GM19023 (cell line): ENCODE results near the gene ENTR1.

Experiments used
- ATAC-seq: cut with Tn5 transposase; IDR thresholded peaks from one replicate; pipeline ENCODE4 v1.9.1; 2021; ENCODE audit warnings: mild to moderate bottlenecking, moderate library complexity; ENCODE audit not compliant: unreplicated experiment

Gene ENTR1

DNA sequence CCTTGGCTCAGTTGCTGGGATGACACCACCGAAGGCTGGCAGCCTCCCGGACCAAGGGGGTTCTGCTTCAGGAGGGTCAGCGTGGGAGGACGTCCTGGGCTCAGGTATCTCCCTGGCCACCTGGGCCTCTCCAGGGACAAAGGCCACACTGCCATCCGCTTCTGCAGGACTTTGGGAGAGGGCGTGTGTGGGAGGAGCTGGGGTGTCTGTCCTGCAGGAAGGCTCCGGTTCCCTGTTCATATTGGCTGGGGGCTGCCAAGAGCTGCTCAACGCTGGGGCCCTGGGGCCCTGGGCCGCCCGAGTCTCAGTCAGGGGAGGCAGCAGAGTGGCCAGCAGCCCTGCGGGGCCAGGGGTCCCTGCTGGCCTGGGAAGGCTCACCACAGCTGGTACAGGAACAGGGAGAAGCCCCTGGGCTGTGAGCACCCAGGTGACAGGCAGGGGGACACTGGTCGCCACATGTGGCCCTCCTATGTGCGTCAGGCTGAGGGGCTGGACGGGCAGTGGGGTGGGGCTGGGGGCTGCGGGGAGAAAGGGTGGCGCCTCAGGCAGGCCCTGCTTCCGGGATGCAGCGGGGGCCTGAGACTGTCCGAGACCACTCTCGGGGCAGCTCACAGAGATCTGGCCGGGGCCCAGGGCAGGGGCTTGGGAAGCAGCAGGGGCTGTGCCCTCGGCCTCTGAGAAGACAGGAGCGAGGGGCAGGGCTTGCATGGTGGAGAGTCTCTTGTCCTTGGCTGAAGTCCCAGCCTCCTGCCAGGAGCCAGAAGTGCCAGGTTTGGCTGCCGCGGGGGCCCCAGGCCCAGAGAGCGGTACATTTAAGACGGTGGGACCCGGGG, 32.0 kb downstream of the ENTR1 start:
- no peak for ATAC-seq

DNA sequence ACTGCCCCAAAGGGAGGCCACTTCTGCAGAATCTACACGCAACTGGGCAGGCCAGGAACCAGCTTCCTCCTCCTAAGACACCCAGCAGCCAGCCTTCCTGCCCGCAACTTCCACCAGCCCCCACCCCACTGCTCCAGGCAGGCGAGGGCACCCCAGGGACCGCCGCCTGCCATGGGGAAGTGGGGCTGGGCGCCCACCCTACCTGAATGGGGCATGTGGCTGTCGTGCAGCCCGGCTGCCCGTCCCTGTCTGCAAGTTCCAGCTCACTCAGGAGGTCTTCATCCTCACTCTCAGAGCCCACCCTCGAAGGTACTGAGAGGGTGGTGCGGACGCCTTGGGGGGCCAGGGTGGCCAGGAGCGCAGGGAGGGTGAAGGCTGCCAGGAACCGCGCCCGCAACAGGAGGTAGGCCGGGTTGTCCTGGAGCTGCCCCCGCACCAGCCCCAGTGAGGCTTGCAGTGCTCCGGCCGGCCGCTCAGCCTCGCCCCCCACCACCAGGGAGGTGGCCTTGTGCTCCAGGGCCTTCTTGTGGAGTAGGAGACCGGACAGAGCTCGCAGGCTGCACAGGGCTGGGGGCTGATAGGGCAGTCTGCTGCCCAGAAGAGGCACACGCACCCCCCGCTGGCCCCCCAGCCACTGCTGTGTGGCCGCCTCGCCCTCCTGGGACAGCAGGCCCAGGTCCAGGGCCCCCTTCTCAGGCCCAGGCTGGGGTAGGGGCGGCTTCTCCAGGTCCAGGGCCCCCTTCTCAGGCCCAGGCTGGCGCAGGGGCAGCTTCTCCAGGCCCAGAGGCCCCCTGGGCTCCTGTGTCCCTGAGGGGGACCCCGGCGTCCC, 32.9 kb downstream of the ENTR1 start:
- ATAC-seq: no peak

DNA sequence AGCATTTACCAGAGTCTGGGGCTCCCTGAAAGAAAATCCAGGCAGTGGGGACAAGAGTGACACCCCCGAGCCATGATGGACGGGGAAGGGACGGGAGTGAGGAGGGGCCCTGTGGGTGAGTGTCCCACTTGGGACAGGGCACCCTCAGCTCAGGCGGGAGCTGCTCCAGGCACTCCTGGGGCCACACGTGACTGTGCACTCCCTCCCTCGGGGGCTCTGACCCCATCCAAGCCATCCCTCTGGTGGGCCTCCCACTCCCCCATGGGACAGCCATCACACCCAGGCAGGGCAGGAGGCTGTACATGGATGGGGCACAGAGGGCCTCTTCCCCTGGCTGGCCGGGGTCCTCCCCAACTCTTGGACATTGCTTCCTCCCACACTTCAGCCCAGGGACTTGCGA, 34.0 kb downstream of the ENTR1 start:
- ATAC-seq: no peak

DNA sequence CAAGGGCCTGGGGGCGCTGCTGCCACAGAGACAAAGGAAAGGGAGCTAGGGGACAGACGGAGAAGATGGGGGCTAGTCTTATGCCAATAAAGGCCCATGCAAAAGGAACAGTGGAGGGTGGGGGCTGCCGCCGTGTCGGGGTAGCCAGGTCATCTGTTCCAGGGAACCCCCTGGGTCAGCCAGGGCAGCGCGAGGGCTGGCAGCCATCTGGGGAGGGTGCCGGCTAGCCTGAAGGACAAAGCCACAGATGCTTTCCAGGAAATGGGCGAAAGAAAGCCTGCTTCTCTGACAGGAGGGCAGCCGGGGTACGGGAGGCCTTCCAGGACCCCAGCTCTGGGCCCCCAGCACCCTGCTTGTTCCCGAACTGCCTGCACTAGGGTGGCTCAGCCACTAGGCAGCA, 35.3 kb downstream of the ENTR1 start:
- ATAC-seq: no peak

DNA sequence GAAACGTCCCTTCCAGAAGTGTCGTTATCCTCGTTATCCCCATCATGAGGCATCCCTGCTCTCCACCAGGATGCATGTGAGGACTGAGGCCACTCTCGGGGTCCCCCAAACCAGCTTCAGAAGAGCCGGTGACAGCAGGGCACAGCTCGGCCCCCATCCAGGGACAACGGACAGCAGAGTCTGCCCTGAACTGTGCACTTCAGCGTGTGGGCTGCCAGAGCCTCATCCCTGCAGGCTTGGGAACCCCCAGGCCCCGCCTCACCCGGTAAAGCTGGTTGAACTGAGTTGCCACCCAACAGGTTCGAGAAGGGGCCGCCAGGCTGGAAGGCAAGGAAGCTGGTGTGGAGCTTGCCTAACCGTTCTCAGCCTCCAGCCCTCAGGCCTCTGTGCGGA, 36.2 kb downstream of the ENTR1 start:
- ATAC-seq: no peak

DNA sequence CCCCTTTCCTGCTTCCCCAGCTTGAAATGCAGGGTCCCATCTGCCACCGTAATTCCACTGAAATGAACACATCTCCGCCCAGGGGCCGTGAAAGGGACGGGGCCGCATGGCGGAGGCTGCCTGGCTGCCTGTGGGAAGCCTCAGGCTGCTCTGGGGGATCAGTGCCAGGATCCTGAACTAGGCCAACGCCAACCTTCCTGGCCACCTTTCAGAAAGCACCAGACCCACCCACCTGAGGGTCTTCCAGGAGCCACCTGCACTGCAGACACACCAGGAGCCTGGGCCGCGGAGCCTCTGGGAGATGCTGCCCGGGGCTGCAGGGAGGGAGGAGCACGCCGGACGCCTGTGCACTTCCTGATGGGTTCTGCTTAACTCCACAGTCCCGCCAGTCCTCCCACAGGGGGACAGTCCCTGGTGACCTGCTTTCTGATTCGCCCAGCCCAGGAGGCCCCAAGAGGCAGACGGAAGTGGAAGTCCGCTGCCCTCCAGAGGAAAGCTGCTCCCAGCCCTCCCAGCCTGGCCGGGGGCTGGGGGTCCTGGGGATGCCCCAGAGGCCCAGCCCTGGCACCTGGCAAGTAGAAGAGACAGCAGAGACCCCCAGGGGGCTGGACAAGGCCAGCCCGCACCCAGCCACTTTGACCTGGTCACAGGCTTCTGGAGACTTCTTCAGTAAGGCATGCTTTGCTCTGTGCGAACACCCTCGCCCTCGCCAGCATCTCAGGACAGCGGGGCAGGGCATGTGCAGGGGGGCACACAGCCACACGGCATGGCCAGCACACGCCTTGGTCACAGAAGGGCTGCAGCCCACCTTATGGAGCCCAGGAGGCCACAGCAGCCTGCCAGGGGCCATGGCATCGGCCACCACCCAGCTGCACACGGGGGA, 36.9 kb downstream of the ENTR1 start, which contains the start of gene CARD9:
Gene CARD9 (minus strand): TSS at position 370 of the 883 bp plus-strand sequence. CDS start 1,591 bp downstream, outside the sequence.
- ATAC-seq: no peak

DNA sequence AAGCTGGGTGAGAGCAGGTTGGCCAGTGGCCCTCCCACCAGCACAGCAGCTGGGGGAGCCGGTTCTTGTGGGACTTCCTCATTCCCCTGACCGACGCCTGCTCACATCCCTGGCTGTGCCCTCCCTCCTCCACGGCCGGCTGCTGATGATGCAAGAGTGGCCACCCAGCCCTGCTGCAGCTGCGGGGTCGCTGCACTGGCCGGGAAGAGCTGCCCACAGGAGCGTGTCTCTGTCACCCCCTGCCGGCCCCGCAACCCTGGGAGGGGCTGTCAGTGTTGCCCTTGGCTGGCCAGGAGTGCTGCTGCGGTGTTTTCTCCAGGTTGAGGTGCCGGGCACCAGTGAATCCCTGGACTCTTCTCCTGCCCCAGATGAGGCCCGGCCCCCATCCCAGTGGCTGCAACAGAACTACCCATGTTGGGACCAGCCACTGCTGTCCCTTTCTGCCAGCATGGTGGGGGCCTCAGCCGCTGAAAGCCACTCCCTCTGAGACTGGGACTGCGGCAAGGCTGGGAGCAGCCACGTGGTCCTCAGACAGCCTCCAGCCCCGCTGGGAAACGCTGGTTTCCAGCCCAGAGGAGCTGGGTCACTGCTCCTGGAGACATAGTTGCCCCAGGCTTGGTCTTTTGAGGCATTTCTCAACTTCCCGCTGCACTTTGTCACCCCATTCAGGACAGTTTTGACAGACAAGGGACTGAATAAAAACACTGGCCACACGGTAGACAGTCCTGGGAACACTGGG, 37.7 kb downstream of the ENTR1 start:
- ATAC-seq: no peak

DNA sequence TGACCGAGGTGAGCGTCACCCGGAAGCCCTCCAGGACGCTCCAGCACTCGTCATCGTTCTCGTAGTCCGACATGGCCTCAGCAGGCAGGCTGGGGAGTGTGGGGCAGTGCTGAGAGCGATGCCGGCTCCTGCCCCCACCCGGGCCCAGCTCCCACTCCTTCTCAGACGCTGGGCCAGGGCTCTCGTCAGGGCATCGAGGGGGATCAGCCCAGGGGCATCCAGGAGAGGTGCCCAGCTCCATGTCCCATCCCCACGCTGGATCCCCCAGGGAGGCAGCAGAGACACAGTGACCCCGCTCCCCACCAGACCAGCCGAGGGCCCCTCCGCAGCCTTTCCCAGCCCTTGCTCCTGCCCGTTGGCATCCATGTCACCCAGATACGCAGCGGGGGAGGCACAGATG, 38.4 kb downstream of the ENTR1 start:
- ATAC-seq: no peak

DNA sequence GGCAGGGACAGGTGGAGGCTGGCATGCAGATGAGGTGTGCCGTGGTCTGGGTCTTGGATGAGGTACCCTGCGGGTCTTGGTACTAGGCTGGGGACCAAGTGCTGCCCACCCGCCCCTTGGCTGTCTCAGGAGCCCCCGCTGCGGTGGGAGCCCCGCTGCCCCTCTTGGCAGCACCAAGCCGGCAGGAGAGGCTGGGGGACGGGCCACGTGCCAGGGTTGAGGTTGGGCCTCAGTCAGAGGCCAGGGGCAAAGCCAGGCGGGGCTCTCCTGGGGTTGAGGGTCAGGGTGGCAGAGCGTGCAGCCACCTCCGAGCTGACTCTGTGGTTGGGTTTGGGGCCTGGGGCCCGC, 38.9 kb downstream of the ENTR1 start:
- ATAC-seq: no peak

DNA sequence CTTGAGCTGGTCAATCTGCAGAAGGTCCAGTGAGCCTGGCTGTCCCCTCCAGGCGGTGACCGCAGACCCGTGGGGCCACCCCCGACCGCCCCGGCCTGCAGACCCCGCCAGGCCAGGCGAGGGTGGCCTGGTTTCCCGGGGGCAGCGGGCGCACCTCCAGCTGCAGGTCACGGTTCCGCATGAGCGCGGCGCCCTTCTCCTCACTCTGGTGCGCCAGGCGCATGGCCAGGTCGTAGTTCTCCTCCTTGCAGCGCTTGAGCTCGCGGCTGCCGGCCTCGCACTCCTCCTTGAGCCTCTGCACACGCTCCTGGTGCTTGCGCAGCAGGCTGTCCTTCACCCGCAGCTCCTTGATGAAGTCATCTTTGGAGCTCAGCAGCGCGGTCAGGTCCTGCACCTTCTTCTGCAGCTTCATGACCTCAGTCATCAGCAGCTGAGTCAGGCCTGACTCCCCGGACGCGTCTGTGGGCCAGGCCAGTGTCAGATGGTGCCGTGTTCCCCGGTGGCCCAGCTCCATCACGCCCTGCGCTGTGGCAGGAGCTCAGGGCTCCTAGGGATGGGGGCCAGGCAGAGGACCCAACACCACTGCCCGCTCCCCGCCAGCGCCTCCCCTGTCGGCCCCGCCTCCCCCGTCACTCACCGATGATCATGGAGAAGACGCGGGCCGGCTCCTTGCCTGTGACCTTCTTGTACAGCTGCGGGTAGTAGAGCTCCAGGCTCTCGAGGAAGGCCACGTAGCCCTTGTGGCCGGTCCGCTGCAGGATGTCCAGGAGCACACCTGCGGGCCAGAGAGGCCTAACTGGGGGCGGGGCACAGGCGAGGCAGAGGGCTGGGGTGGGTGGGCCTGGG, 39.5 kb downstream of the ENTR1 start:
- ATAC-seq: no peak

DNA sequence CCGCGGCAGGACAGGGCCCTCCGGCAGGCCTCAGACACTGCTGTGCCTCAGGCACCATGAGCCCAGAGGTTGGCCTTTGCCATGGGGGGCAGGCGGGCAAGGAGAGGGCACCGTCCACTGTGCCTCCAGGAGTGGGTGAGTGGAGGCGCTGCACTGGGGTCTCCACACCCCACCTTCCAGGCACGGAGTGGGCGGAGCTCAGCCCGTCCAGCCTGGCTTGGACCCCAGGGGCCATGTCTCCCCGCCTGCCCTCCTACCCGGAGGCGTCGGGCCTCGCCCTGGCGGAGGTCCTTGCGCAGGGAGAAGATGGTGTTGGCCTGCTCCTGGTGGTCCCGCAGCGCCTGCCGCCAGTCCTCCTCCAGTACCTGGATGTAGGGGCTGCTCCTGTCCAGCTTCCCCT, 40.4 kb downstream of the ENTR1 start:
- no peak for ATAC-seq

DNA sequence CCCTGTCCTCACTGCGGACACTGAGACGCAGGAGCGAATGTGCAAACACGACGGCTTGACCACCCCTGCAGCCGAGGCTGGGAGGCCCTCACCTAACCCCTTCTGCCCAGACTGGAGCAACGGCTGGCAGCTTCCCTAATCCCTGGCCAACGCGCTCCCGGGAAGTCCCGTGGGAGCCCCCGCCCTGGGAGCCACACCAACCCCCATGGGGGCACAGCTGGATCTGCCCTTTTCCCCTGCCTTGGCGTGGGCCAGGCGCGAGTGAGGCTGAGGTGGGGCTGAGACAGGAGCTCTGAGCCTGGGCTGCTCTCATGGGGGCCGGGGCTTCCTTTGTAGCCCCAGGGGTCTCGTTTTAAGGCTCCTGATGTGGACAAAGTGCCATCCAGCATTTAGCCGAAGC, 42.2 kb downstream of the ENTR1 start:
- ATAC-seq: no peak

DNA sequence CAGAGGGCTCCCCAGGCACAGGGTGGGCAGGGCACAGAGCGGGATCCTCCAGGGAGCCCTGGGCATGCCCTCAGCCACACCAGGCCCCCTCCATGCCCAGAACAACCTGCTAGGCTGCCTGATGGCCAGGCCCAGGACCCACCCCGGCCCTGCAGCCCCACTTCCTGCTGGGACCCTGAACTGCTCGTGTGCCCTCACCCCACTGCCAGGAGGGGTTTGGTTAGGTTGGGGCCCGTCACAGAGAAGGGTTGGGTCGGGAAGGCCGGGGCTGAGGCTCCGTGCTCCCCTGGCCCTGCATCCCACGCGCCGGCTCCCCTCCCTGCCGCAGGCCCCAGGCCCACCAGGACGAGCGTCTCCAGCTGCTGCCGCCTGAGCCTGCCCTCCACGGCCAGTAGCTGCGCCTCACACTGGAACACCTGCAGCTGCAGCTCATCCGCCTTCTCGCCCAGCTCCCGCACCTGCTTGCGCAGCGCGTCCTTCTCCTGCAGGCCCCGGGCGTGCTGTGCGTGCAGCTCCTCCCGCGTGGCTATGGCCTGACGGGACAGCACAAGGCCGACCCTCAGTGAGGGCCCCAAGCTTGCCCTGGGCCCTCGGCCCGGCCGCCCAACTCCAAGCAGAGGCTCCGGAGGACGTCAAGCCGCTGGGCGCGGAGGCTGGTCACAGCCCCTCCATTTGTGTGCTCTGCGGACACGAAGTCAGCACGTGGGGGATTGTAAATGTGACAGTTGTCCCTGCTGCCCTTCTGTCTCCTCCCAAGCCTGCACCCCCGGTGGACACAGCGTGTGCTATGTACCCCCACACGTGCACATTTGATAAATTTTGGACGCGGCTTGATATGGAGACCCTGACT, 42.9 kb downstream of the ENTR1 start:
- ATAC-seq: no peak

DNA sequence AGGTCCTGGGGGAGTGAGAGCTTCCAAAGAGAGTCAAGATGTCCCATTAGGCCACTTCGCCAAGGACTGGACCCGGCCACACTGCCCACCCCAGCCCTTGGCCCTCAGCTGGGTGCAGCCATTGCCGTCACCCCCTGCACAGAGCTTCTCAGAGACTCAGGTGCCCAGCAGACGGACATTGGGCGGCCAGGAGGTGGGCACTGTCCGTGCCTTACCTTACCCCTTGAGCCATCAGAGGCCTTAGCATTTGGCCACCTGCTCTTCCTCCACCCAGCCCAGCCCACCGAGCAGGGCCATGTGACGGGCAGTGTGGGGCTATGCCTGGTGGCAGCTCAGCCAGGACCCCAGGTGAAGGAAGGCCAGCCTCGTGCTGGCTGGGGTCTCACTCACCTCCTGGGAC, 43.6 kb downstream of the ENTR1 start:
- no peak for ATAC-seq

DNA sequence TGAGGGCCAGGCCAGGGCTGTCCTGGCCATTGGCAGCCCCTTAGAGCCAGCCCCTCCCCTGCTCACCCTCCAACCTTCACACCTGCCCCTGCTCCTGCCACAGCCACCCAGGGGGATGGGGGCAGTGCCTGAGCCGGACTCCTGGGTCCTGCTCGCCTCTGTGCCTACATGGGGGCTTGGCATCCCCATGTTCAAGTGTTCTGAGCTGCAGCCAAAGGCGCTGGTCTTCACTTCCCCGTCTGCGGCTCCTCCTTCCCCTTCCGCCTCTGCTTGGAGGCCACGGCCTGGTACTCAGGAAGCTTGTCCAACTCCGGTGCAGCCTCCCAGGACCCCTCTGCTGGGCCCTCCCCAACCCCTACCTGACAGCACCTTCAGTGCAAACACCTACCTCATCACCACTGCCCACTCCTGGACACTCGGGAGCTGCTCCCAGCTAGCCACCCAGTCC, 44.6 kb downstream of the ENTR1 start:
- no peak for ATAC-seq

DNA sequence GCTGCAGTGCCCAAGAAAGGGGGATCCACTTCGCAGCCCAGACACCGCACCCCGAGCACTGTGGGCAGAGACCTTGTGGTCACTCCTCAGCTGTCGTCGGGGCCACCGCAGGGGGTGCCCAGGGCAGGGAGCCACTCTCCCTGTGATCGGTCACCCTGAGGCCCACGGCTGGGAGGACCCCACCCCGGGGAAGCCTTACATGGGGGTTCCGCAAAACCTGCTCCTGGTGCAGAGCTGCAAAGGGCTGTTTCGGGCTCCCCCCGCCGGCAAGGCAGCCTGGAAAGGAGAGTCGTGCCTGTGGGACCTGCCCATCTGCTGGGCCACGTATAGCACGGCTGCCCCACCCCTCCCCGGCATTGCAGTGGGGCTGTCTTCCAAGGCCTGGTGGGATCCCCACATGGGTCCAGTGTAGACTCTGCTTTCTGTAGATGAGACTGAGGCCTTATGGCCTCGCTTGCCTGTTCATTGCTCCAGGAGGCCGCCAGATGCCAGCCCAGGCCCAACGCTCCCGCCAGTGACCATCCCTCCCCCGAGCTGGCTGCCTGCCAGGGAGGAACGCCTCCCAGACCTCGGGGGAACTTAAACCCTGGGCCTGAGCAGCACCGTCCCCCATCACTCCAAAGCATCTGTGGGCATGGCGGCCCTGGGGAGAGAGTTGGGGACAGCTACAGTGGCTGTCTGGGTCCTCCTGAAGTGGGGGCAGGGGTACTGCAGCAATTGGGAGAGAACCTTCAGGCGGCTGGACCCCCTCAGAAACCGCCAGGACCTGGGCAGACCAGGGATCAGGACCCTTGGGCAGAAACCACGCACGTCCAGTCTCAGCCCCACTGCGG, 45.3 kb downstream of the ENTR1 start:
- no peak for ATAC-seq

DNA sequence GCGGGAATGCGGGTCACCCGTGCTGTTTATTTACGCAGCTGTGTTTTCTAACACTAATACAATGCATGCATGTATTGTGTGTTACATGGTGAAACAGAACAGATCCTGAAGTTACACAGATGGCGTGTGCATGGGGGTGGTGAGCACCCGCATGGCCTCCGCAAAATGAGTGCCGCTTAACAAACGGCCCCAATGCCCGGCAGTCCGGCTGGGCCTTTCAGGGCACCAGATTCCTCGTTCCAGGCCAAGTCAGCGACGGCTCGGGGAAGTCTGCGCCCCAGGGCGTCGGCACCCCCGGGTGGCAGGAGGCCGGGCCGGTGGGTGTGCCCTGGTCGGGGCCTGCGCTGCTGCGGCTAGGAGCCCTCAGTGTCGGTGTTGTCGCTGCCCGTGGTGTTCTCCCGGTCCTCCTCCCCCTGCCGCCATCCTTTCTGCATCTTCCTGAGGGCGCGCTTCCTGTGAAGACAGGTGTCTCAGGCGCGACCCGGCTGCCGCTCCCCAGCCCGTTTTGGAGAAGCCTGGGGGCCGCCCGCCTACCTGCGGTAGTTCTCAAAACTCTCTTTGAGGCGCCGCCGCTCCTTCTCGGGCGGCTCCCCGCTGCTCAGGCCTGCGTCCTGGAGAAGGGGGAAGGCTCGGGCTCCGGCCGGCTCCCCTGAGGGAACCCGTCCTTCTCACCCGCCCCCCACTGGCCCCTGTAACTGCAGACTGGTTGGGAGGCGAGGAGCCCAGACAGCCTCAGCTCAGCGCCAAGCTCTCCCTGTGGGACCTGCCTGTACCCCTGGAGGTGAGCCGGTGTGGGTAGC, 46.3 kb downstream of the ENTR1 start:
- ATAC-seq: no peak
